Measurements from ENCODE around the gene TMEM131L.

Gene TMEM131L

GRCh38 chr4:153619811-153620210, 153.7 kb downstream of the TMEM131L start:
- H3K9ac ChIP-seq (ENCODE audit: low read length) = no peak overlapping the region
- no peak overlapping the region for H3K27ac ChIP-seq (ENCODE audit: low read depth, low read length)
- peaks cover 4% of the 10 kb centered on the region for H3K4me1 ChIP-seq (ENCODE audit: insufficient read depth, low read length)
- H3K4me3 ChIP-seq (ENCODE audit: low read depth in 1 of 2, low read length in 2 of 2) = no peak overlapping the region
- H3K9me3 ChIP-seq (ENCODE audit: low read length) = no peaks in the 10 kb centered on the region
- no peaks in the 10 kb centered on the region for H3K27me3 ChIP-seq (ENCODE audit: control insufficient read depth in 1 of 2, insufficient read depth in 2 of 2, low read length in 2 of 2)
- H3K36me3 ChIP-seq (ENCODE audit: insufficient read depth, low read length) = peaks cover 18% of the 10 kb centered on the region

- Histone ChIP-seq H3K9ac (ENCODE audit: low read length) (no peak overlapping the region), H3K27me3 (ENCODE audit: control insufficient read depth in 1 of 2, insufficient read depth in 2 of 2, low read length in 2 of 2) (no peaks in the 10 kb centered on the region), H3K9me3 (ENCODE audit: low read length) (no peaks in the 10 kb centered on the region), H3K4me1 (ENCODE audit: insufficient read depth, low read length) (peaks cover 4% of the 10 kb centered on the region), H3K4me3 (ENCODE audit: low read depth in 1 of 2, low read length in 2 of 2) (no peak overlapping the region), H3K36me3 (ENCODE audit: insufficient read depth, low read length) (peaks cover 19% of the 10 kb centered on the region), H3K27ac (ENCODE audit: low read depth, low read length) (no peak overlapping the region)
Measured at GRCh38 chr4:153620352-153620751, 154.2 kb downstream of the TMEM131L start.

GRCh38 chr4:153622093-153622492, 155.9 kb downstream of the TMEM131L start:
- H3K27me3 ChIP-seq (ENCODE audit: control insufficient read depth in 1 of 2, insufficient read depth in 2 of 2, low read length in 2 of 2) = no peaks in the 10 kb centered on the region
- no peak overlapping the region for H3K9ac ChIP-seq (ENCODE audit: low read length)
- H3K27ac ChIP-seq (ENCODE audit: low read depth, low read length) = no peak overlapping the region
- peaks cover 28% of the 10 kb centered on the region for H3K36me3 ChIP-seq (ENCODE audit: insufficient read depth, low read length)
- H3K9me3 ChIP-seq (ENCODE audit: low read length) = no peaks in the 10 kb centered on the region
- peaks cover 4% of the 10 kb centered on the region for H3K4me1 ChIP-seq (ENCODE audit: insufficient read depth, low read length)
- no peak overlapping the region for H3K4me3 ChIP-seq (ENCODE audit: low read depth in 1 of 2, low read length in 2 of 2)

- H3K4me3 ChIP-seq (ENCODE audit: low read depth in 1 of 2, low read length in 2 of 2) = no peak overlapping the region
- no peak overlapping the region for H3K9ac ChIP-seq (ENCODE audit: low read length)
- no peak overlapping the region for H3K27ac ChIP-seq (ENCODE audit: low read depth, low read length)
- H3K9me3 ChIP-seq (ENCODE audit: low read length) = no peaks in the 10 kb centered on the region
- H3K27me3 ChIP-seq (ENCODE audit: control insufficient read depth in 1 of 2, insufficient read depth in 2 of 2, low read length in 2 of 2) = no peaks in the 10 kb centered on the region
- H3K36me3 ChIP-seq (ENCODE audit: insufficient read depth, low read length) = peaks cover 35% of the 10 kb centered on the region
- H3K4me1 ChIP-seq (ENCODE audit: insufficient read depth, low read length) = peaks cover 4% of the 10 kb centered on the region
Measured at GRCh38 chr4:153622778-153623240, 156.6 kb downstream of the TMEM131L start.

GRCh38 chr4:153623491-153623890, 157.3 kb downstream of the TMEM131L start:
- Histone ChIP-seq H3K9ac (ENCODE audit: low read length) (no peak overlapping the region), H3K27me3 (ENCODE audit: control insufficient read depth in 1 of 2, insufficient read depth in 2 of 2, low read length in 2 of 2) (no peaks in the 10 kb centered on the region), H3K9me3 (ENCODE audit: low read length) (no peaks in the 10 kb centered on the region), H3K27ac (ENCODE audit: low read depth, low read length) (no peak overlapping the region), H3K36me3 (ENCODE audit: insufficient read depth, low read length) (peaks cover 42% of the 10 kb centered on the region), H3K4me3 (ENCODE audit: low read depth in 1 of 2, low read length in 2 of 2) (no peak overlapping the region), H3K4me1 (ENCODE audit: insufficient read depth, low read length) (peaks cover 4% of the 10 kb centered on the region)

- H3K4me1 ChIP-seq (ENCODE audit: insufficient read depth, low read length) = no peaks in the 10 kb centered on the region
- no peak overlapping the region for H3K4me3 ChIP-seq (ENCODE audit: low read depth in 1 of 2, low read length in 2 of 2)
- H3K9me3 ChIP-seq (ENCODE audit: low read length) = no peaks in the 10 kb centered on the region
- no peaks in the 10 kb centered on the region for H3K27me3 ChIP-seq (ENCODE audit: control insufficient read depth in 1 of 2, insufficient read depth in 2 of 2, low read length in 2 of 2)
- H3K9ac ChIP-seq (ENCODE audit: low read length) = no peak overlapping the region
- H3K36me3 ChIP-seq (ENCODE audit: insufficient read depth, low read length) = peaks cover 71% of the 10 kb centered on the region
- no peak overlapping the region for H3K27ac ChIP-seq (ENCODE audit: low read depth, low read length)
Measured at GRCh38 chr4:153628796-153629315, 162.7 kb downstream of the TMEM131L start.

- Histone ChIP-seq H3K9ac (ENCODE audit: low read length) (no peak overlapping the region), H3K27ac (ENCODE audit: low read depth, low read length) (no peak overlapping the region), H3K4me3 (ENCODE audit: low read depth in 1 of 2, low read length in 2 of 2) (no peak overlapping the region), H3K4me1 (ENCODE audit: insufficient read depth, low read length) (no peaks in the 10 kb centered on the region), H3K36me3 (ENCODE audit: insufficient read depth, low read length) (peaks cover 76% of the 10 kb centered on the region), H3K9me3 (ENCODE audit: low read length) (no peaks in the 10 kb centered on the region), H3K27me3 (ENCODE audit: control insufficient read depth in 1 of 2, insufficient read depth in 2 of 2, low read length in 2 of 2) (no peaks in the 10 kb centered on the region)
Measured at GRCh38 chr4:153629776-153630175, 163.6 kb downstream of the TMEM131L start.

- Histone ChIP-seq H3K27me3 (ENCODE audit: control insufficient read depth in 1 of 2, insufficient read depth in 2 of 2, low read length in 2 of 2) (no peaks in the 10 kb centered on the region), H3K9ac (ENCODE audit: low read length) (no peak overlapping the region), H3K9me3 (ENCODE audit: low read length) (no peaks in the 10 kb centered on the region), H3K36me3 (ENCODE audit: insufficient read depth, low read length) (peaks cover 58% of the 10 kb centered on the region), H3K4me3 (ENCODE audit: low read depth in 1 of 2, low read length in 2 of 2) (no peak overlapping the region), H3K27ac (ENCODE audit: low read depth, low read length) (no peak overlapping the region), H3K4me1 (ENCODE audit: insufficient read depth, low read length) (no peaks in the 10 kb centered on the region)
Measured at GRCh38 chr4:153634738-153635353, 168.7 kb downstream of the TMEM131L start.

- Histone ChIP-seq H3K9ac (ENCODE audit: low read length) (no peak overlapping the region), H3K27me3 (ENCODE audit: control insufficient read depth in 1 of 2, insufficient read depth in 2 of 2, low read length in 2 of 2) (no peaks in the 10 kb centered on the region), H3K27ac (ENCODE audit: low read depth, low read length) (no peak overlapping the region), H3K4me1 (ENCODE audit: insufficient read depth, low read length) (no peaks in the 10 kb centered on the region), H3K9me3 (ENCODE audit: low read length) (no peaks in the 10 kb centered on the region), H3K4me3 (ENCODE audit: low read depth in 1 of 2, low read length in 2 of 2) (no peak overlapping the region), H3K36me3 (ENCODE audit: insufficient read depth, low read length) (peaks cover 48% of the 10 kb centered on the region)
Measured at GRCh38 chr4:153635846-153636245, 169.7 kb downstream of the TMEM131L start.

- H3K36me3 ChIP-seq (ENCODE audit: insufficient read depth, low read length) = peaks cover 39% of the 10 kb centered on the region
- no peak overlapping the region for H3K27ac ChIP-seq (ENCODE audit: low read depth, low read length)
- no peak overlapping the region for H3K4me3 ChIP-seq (ENCODE audit: low read depth in 1 of 2, low read length in 2 of 2)
- H3K4me1 ChIP-seq (ENCODE audit: insufficient read depth, low read length) = no peaks in the 10 kb centered on the region
- no peaks in the 10 kb centered on the region for H3K27me3 ChIP-seq (ENCODE audit: control insufficient read depth in 1 of 2, insufficient read depth in 2 of 2, low read length in 2 of 2)
- H3K9me3 ChIP-seq (ENCODE audit: low read length) = no peaks in the 10 kb centered on the region
- no peak overlapping the region for H3K9ac ChIP-seq (ENCODE audit: low read length)
Measured at GRCh38 chr4:153637201-153637600, 171.0 kb downstream of the TMEM131L start.

- Histone ChIP-seq H3K9ac (ENCODE audit: low read length) (no peak overlapping the region), H3K9me3 (ENCODE audit: low read length) (no peaks in the 10 kb centered on the region), H3K4me1 (ENCODE audit: insufficient read depth, low read length) (no peaks in the 10 kb centered on the region), H3K27me3 (ENCODE audit: control insufficient read depth in 1 of 2, insufficient read depth in 2 of 2, low read length in 2 of 2) (no peaks in the 10 kb centered on the region), H3K4me3 (ENCODE audit: low read depth in 1 of 2, low read length in 2 of 2) (no peak overlapping the region), H3K36me3 (ENCODE audit: insufficient read depth, low read length) (peaks cover 32% of the 10 kb centered on the region), H3K27ac (ENCODE audit: low read depth, low read length) (no peak overlapping the region)
Measured at GRCh38 chr4:153638011-153638410, 171.9 kb downstream of the TMEM131L start.

- no peaks in the 10 kb centered on the region for H3K27me3 ChIP-seq (ENCODE audit: control insufficient read depth in 1 of 2, insufficient read depth in 2 of 2, low read length in 2 of 2)
- peaks cover 27% of the 10 kb centered on the region for H3K36me3 ChIP-seq (ENCODE audit: insufficient read depth, low read length)
- H3K9me3 ChIP-seq (ENCODE audit: low read length) = no peaks in the 10 kb centered on the region
- no peaks in the 10 kb centered on the region for H3K4me1 ChIP-seq (ENCODE audit: insufficient read depth, low read length)
- no peak overlapping the region for H3K4me3 ChIP-seq (ENCODE audit: low read depth in 1 of 2, low read length in 2 of 2)
- no peak overlapping the region for H3K9ac ChIP-seq (ENCODE audit: low read length)
- H3K27ac ChIP-seq (ENCODE audit: low read depth, low read length) = no peak overlapping the region
Measured at GRCh38 chr4:153638999-153639398, 172.8 kb downstream of the TMEM131L start.

Measured in muscle layer of colon (tissue), 2 donors.